IMR-90 (cell line): ENCODE results near the gene EGLN3. TPM values are rescaled to one million over a fixed set of nuclear protein-coding genes. Genes with fewer than 3 reads are reported as not detected.

Experiments
- ATAC-seq: fragments of 200-7000 bp; cut with Tn5 transposase; 2 replicates; pipeline ENCODE4 v1.9.1; 2020; ENCODE audit warnings: low read depth, mild to moderate bottlenecking, moderate library complexity
- BruUV-seq: library from RNA; stranded (reverse); fragments of 400-500 nt; replicated peaks from 2 replicates; lab custom pipeline; 2021; lab: Mats Ljungman, UMichigan
- CTCF ChIA-PET: fragments of 300-600 bp; formaldehyde crosslinking; extraction: SDS; loops from one replicate; lab custom pipeline; 2021; ENCODE audit warnings: antibody characterized with exemption; lab: Yijun Ruan, JAX
- POLR2A ChIA-PET: fragments of 300-600 bp; sonication (Branson Sonifier 250); formaldehyde crosslinking; loops from one replicate; lab custom pipeline; 2022; ENCODE audit warnings: antibody characterized with exemption; ENCODE audit not compliant: unreplicated experiment; lab: Charles Lee
- DNase-seq: peaks from one replicate; pipeline ENCODE4 v3.0.0; 2013
- H2AFZ ChIP-seq: replicated peaks from 2 replicates; pipeline ENCODE3; 2013; ENCODE audit warnings: low read length, mild to moderate bottlenecking; ENCODE audit not compliant: poor library complexity
- H2AK5ac ChIP-seq: 2 replicates; pipeline ENCODE4 v1.6.1; 2013; ENCODE audit warnings: low read depth, low read length, inconsistent platforms
- H2AK9ac ChIP-seq: replicated peaks from 2 replicates; pipeline ENCODE3; 2013; ENCODE audit warnings: mild to moderate bottlenecking, low read depth, low read length, moderate library complexity; ENCODE audit not compliant: poor library complexity
- H2BK120ac ChIP-seq: 2 replicates; pipeline ENCODE4 v1.6.1; 2013; ENCODE audit warnings: low read depth, low read length, inconsistent platforms
- H2BK15ac ChIP-seq: 3 replicates; pipeline ENCODE4 v1.6.1; 2013; ENCODE audit warnings: low read depth, low read length, inconsistent platforms
- H2BK20ac ChIP-seq: 2 replicates; pipeline ENCODE4 v1.6.1; 2013; ENCODE audit warnings: low read depth, mild to moderate bottlenecking, inconsistent platforms, low read length, moderate library complexity
- H2BK5ac ChIP-seq: 2 replicates; pipeline ENCODE4 v1.6.1; 2013; ENCODE audit warnings: mild to moderate bottlenecking, low read depth, low read length, inconsistent platforms; ENCODE audit not compliant: poor library complexity, severe bottlenecking
- H3K14ac ChIP-seq: replicated peaks from 2 replicates; pipeline ENCODE4 v1.6.1; 2013; ENCODE audit warnings: low read depth, low read length, inconsistent platforms
- H3K18ac ChIP-seq: 2 replicates; pipeline ENCODE4 v1.6.1; 2013; ENCODE audit warnings: low read depth, low read length, control low read depth
- H3K23ac ChIP-seq: 2 replicates; pipeline ENCODE4 v1.6.1; 2013; ENCODE audit warnings: low read depth, low read length, inconsistent platforms
- H3K27ac ChIP-seq: 2 replicates; pipeline ENCODE4 v1.5.1; 2013; ENCODE audit warnings: mild to moderate bottlenecking, control low read depth, low read length; ENCODE audit not compliant: insufficient read depth
- H3K27me3 ChIP-seq: 2 replicates; pipeline ENCODE4 v1.6.1; 2013; ENCODE audit warnings: low read length; ENCODE audit not compliant: control insufficient read depth, insufficient read depth
- H3K36me3 ChIP-seq: 2 replicates; pipeline ENCODE4 v1.6.1; 2013; ENCODE audit warnings: low read length, mixed read lengths; ENCODE audit not compliant: control insufficient read depth, insufficient read depth
- H3K4ac ChIP-seq: 2 replicates; pipeline ENCODE4 v1.6.1; 2013; ENCODE audit warnings: low read depth, low read length, inconsistent platforms
- H3K4me1 ChIP-seq: 2 replicates; pipeline ENCODE4 v1.6.1; 2013; ENCODE audit warnings: low read length, mixed read lengths; ENCODE audit not compliant: control insufficient read depth, insufficient read depth
- H3K4me2 ChIP-seq: 2 replicates; pipeline ENCODE4 v1.6.1; 2013; ENCODE audit warnings: low read depth, mild to moderate bottlenecking, control low read depth, low read length, moderate library complexity
- H3K4me3 ChIP-seq: 2 replicates; pipeline ENCODE4 v1.5.1; 2013; ENCODE audit warnings: low read depth, mild to moderate bottlenecking, control low read depth, low read length, moderate library complexity; ENCODE audit not compliant: insufficient read depth
- H3K56ac ChIP-seq: 2 replicates; pipeline ENCODE4 v1.6.1; 2013; ENCODE audit warnings: low read length, inconsistent platforms; ENCODE audit not compliant: insufficient read depth; ENCODE audit errors: extremely low read depth
- H3K79me1 ChIP-seq, 2 experiments: 2 replicates each; pipeline ENCODE4 v1.6.1; 2013; ENCODE audit warnings: low read length in 2 of 2, inconsistent platforms in 1 of 2, low read depth in 1 of 2
- H3K9ac ChIP-seq: 2 replicates; pipeline ENCODE4 v1.6.1; 2013; ENCODE audit warnings: low read depth, low read length, control low read depth
- H3K9me1 ChIP-seq: 2 replicates; pipeline ENCODE4 v1.6.1; 2013; ENCODE audit warnings: low read length, inconsistent platforms; ENCODE audit not compliant: insufficient read depth
- H3K9me3 ChIP-seq: 2 replicates; pipeline ENCODE4 v1.6.1; 2013; ENCODE audit warnings: low read length; ENCODE audit not compliant: control insufficient read depth, insufficient read depth
- H4K20me1 ChIP-seq: 2 replicates; pipeline ENCODE4 v1.6.1; 2013; ENCODE audit warnings: low read length, inconsistent platforms; ENCODE audit not compliant: insufficient read depth
- H4K5ac ChIP-seq: 2 replicates; pipeline ENCODE4 v1.6.1; 2013; ENCODE audit warnings: mild to moderate bottlenecking, low read depth, low read length, control low read depth
- H4K8ac ChIP-seq, 2 experiments: 2 replicates each; pipeline ENCODE4 v1.6.1; 2013; ENCODE audit warnings: low read depth in 2 of 2, low read length in 2 of 2, control low read depth in 1 of 2, inconsistent platforms in 1 of 2
- H4K91ac ChIP-seq: 2 replicates; pipeline ENCODE4 v1.6.1; 2013; ENCODE audit warnings: low read depth, low read length, inconsistent platforms; ENCODE audit not compliant: insufficient read depth
- BHLHE40 ChIP-seq: fragments of 150-350 bp; IDR thresholded peaks from 2 replicates; pipeline ENCODE4 v1.6.1; 2016; ENCODE audit warnings: mild to moderate bottlenecking, low read depth, low read length
- CEBPB ChIP-seq: IDR thresholded peaks from 2 replicates; pipeline ENCODE4 v1.6.1; 2012; ENCODE audit warnings: low read depth, low read length, improper control_type of control experiment
- CHD1 ChIP-seq: IDR thresholded peaks from 2 replicates; pipeline ENCODE4 v1.6.1; 2012; ENCODE audit warnings: low read depth, low read length, improper control_type of control experiment
- CTCF ChIP-seq: conservative IDR thresholded peaks from 2 replicates; pipeline ENCODE4 v1.5.1; 2012; ENCODE audit warnings: mild to moderate bottlenecking, low read depth, low read length, improper control_type of control experiment
- ELK1 ChIP-seq: fragments of 150-350 bp; IDR thresholded peaks from 2 replicates; pipeline ENCODE4 v1.6.1; 2016; ENCODE audit warnings: low read depth, mild to moderate bottlenecking, low read length, moderate library complexity, borderline replicate concordance
- FOS ChIP-seq: fragments of 150-350 bp; IDR thresholded peaks from 2 replicates; pipeline ENCODE4 v1.6.1; 2016; ENCODE audit warnings: low read depth, low read length
- MAFK ChIP-seq: IDR thresholded peaks from 2 replicates; pipeline ENCODE4 v1.6.1; 2012; ENCODE audit warnings: low read depth, low read length, improper control_type of control experiment
- MAZ ChIP-seq: IDR thresholded peaks from 2 replicates; pipeline ENCODE4 v1.6.1; 2012; ENCODE audit warnings: low read depth, mild to moderate bottlenecking, low read length, improper control_type of control experiment, moderate library complexity, borderline replicate concordance
- MXI1 ChIP-seq: IDR thresholded peaks from 2 replicates; pipeline ENCODE4 v1.6.1; 2012; ENCODE audit warnings: low read depth, mild to moderate bottlenecking, low read length, moderate library complexity, borderline replicate concordance
- NFE2L2 ChIP-seq: fragments of 150-350 bp; IDR thresholded peaks from 2 replicates; pipeline ENCODE4 v1.6.1; 2016; ENCODE audit warnings: low read depth, mild to moderate bottlenecking, low read length
- POLR2A ChIP-seq: IDR thresholded peaks from 2 replicates; pipeline ENCODE4 v1.6.1; 2012; ENCODE audit warnings: mild to moderate bottlenecking, low read depth, low read length
- RAD21 ChIP-seq: IDR thresholded peaks from 2 replicates; pipeline ENCODE4 v1.6.1; 2012; ENCODE audit warnings: low read length, improper control_type of control experiment
- RCOR1 ChIP-seq: IDR thresholded peaks from 2 replicates; pipeline ENCODE4 v1.6.1; 2012; ENCODE audit warnings: mild to moderate bottlenecking, low read length, improper control_type of control experiment; ENCODE audit not compliant: insufficient replicate concordance
- RFX5 ChIP-seq: IDR thresholded peaks from 2 replicates; pipeline ENCODE4 v1.8.0; 2012; ENCODE audit warnings: low read depth, mild to moderate bottlenecking, low read length, moderate library complexity
- SMC3 ChIP-seq: fragments of 150-350 bp; IDR thresholded peaks from 2 replicates; pipeline ENCODE4 v1.6.1; 2016; ENCODE audit warnings: low read depth, mild to moderate bottlenecking, antibody characterized with exemption, low read length, moderate library complexity
- USF2 ChIP-seq: fragments of 150-350 bp; IDR thresholded peaks from 2 replicates; pipeline ENCODE4 v1.6.1; 2017; ENCODE audit warnings: mild to moderate bottlenecking, antibody characterized with exemption, low read length, low read depth
- WGBS, 2 experiments: methylation state at CpG; one replicate each; pipeline versions ENCODE4 v1.1.5 to v1.1.7; 2013; ENCODE audit warnings: missing lambda C conversion rate in 2 of 2; ENCODE audit not compliant: insufficient read length in 1 of 2; ENCODE audit errors: extremely low coverage in 2 of 2; 5-methylcytosine and 5-hydroxymethylcytosine counted together
- dilution Hi-C: fragments of 300-500 bp; cut with HindIII; formaldehyde crosslinking; loops from one replicate; pipeline ENCODE4 v1.14.3; 2018; ENCODE audit warnings: low sequenced_read_pairs; ENCODE audit not compliant: unreplicated experiment
- in situ Hi-C: fragments of 300-500 bp; cut with MboI; formaldehyde crosslinking; loops from 3 replicates; pipeline ENCODE4 v1.14.3; 2019; ENCODE audit warnings: low sequenced_read_pairs, inconsistent platforms, mixed read lengths
- intact Hi-C: fragments of 100-400 bp; cut with micrococcal nuclease; formaldehyde crosslinking; loops from 2 replicates; pipeline ENCODE4 v1.10.0; 2022
- polyA plus RNA-seq, 3 experiments: library from polyadenylated mRNA; depleted of rRNA; stranded (reverse); fragments of >200 nt; gene quantifications; 2 replicates each; pipeline ENCODE4 v1.2.3, GENCODE V29; 2012; ENCODE audit warnings: low replicate concordance in 1 of 3
- total RNA-seq: library from RNA; depleted of rRNA; stranded (reverse); fragments of >200 nt; gene quantifications from 2 replicates; pipeline ENCODE4 v1.2.3, GENCODE V29; 2012

EGLN3 gene
- total and polyA plus RNA-seq, 2 of the 4 experiments (the other 2 are of a cell fraction) = under 0.01 to 0.03 TPM

- no peak overlapping the region for H4K91ac ChIP-seq
- H3K36me3 ChIP-seq = no peaks in the 10 kb centered on the region
- H2BK20ac ChIP-seq = no peak overlapping the region
- H3K4me2 ChIP-seq = no peak overlapping the region
- WGBS, 2 experiments = no CpG with 5 or more reads among the region's 6 CpGs
- H3K27ac ChIP-seq = no peak overlapping the region
- H3K4me1 ChIP-seq = no peaks in the 10 kb centered on the region
- no peak for TF ChIP-seq USF2
- no peak for TF ChIP-seq CEBPB
- TF ChIP-seq RFX5 = no peak
- no peak for TF ChIP-seq RAD21
- TF ChIP-seq ELK1 = no peak
- no peak for TF ChIP-seq RCOR1
- TF ChIP-seq SMC3 = no peak
- no peak for TF ChIP-seq MAFK
- TF ChIP-seq MAZ = no peak
- no peak for TF ChIP-seq MXI1
- no peak for TF ChIP-seq FOS
- TF ChIP-seq CTCF = no peak
- no peak for TF ChIP-seq POLR2A
- no peak for TF ChIP-seq CHD1
- no peak for TF ChIP-seq BHLHE40
- TF ChIP-seq NFE2L2 = no peak
- intact Hi-C loops = no loop called here
- peaks cover 6% of the 10 kb centered on the region for H3K27me3 ChIP-seq
- ATAC-seq (no peak), DNase-seq (no peak)
- H3K4ac ChIP-seq = no peak overlapping the region
- no peak overlapping the region for H2BK5ac ChIP-seq
- in situ Hi-C loops = no loop called here
- no peaks in the 10 kb centered on the region for H3K9me1 ChIP-seq
- H3K9ac ChIP-seq = no peak overlapping the region
- no peak overlapping the region for H3K14ac ChIP-seq
- ChIA-PET CTCF (no interaction called here), POLR2A (no interaction called here)
- H2AFZ ChIP-seq = no peak overlapping the region
- no peak overlapping the region for H2BK120ac ChIP-seq
- no peak overlapping the region for H2BK15ac ChIP-seq
- H3K56ac ChIP-seq = no peak overlapping the region
- no peaks in the 10 kb centered on the region for H4K20me1 ChIP-seq
- H3K4me3 ChIP-seq = no peak overlapping the region
- dilution Hi-C loops = no loop called here
- no peaks in the 10 kb centered on the region for H3K79me1 ChIP-seq
- H2AK9ac ChIP-seq = no peak overlapping the region
- H4K5ac ChIP-seq = no peak overlapping the region
- H3K18ac ChIP-seq = no peak overlapping the region
- H3K9me3 ChIP-seq = no peaks in the 10 kb centered on the region
- H2AK5ac ChIP-seq = no peak overlapping the region
- H4K8ac ChIP-seq = no peak overlapping the region
- no TSS peak for BruUV-seq
- H3K23ac ChIP-seq = no peak overlapping the region
These were observed 6.4 kb upstream of the EGLN3 start for GRCh38 chr14:33957299-33957698.
